HCT116 (cell line): ENCODE data around the gene KLHL18. TPM values are rescaled to one million over a fixed set of nuclear protein-coding genes. Genes with fewer than 3 reads are reported as not detected.

Experiments used
- ATAC-seq: fragments of 200-7000 bp; cut with Tn5 transposase; 2 replicates; pipeline ENCODE4 v1.9.1; 2020; ENCODE audit warnings: mild to moderate bottlenecking, moderate library complexity
- BruUV-seq: library from RNA; stranded (reverse); fragments of 400-500 nt; replicated peaks from 2 replicates; lab custom pipeline; 2021; lab: Mats Ljungman, UMichigan
- CTCF ChIA-PET: fragments of 300-600 bp; sonication (Branson Sonifier 250); formaldehyde crosslinking; loops from one replicate; lab custom pipeline; 2021; ENCODE audit warnings: antibody characterized with exemption; lab: Charles Lee
- POLR2A ChIA-PET: fragments of 300-600, 350-600 bp; sonication (Branson Sonifier 250); formaldehyde crosslinking; loops from one replicate; lab custom pipeline; 2021; ENCODE audit warnings: antibody characterized with exemption; lab: Charles Lee
- RAD21 ChIA-PET, 2 experiments: fragments of 300-600 bp; sonication (Branson Sonifier 250); formaldehyde crosslinking; loops; one replicate each; lab custom pipeline; 2023; ENCODE audit warnings: low total read pairs in 2 of 2; ENCODE audit not compliant: uncharacterized antibody in 2 of 2, unreplicated experiment in 2 of 2, low non-redundant PET in 1 of 2; lab: Charles Lee
- DNase-seq: peaks from one replicate; pipeline ENCODE4 v3.0.0-alpha.2; 2010; ENCODE audit warnings: low read depth, low spot score
- H2AFZ ChIP-seq: fragments of 200-600 bp; shearing (Covaris generic), sonication (generic); 2 replicates; pipeline ENCODE4 v1.6.1; 2017; ENCODE audit warnings: low read depth, mixed run types, mixed read lengths, antibody characterized with exemption, low read length; ENCODE audit not compliant: poor library complexity, severe bottlenecking
- H3K27ac ChIP-seq: 2 replicates; pipeline ENCODE4 v1.5.1; 2012; ENCODE audit warnings: low read depth, low read length
- H3K27me3 ChIP-seq: fragments of 200-600 bp; sonication (generic); 2 replicates; pipeline ENCODE4 v1.6.1; 2016; ENCODE audit warnings: mixed run types, low read length, mixed read lengths; ENCODE audit not compliant: insufficient read depth
- H3K36me3 ChIP-seq, 2 experiments: fragments of 200-500 bp in 1 of 2; fragments of 200-600 bp in 1 of 2; sonication (Bioruptor generic) in 1 of 2; sonication (generic) in 1 of 2; 2 replicates each; pipeline versions ENCODE4 v1.5.1 to v1.6.1; 2014 to 2016; ENCODE audit warnings: low read length in 2 of 2, inconsistent platforms in 1 of 2, mixed read lengths in 1 of 2, mixed run types in 1 of 2; ENCODE audit not compliant: insufficient read depth in 2 of 2, control insufficient read depth in 1 of 2
- H3K4me1 ChIP-seq, 2 experiments: fragments of 200-600 bp in 1 of 2; sonication (generic) in 1 of 2; 2 replicates each; pipeline versions ENCODE4 v1.5.1 to v1.6.1; 2012 to 2017; ENCODE audit warnings: low read length in 2 of 2, inconsistent platforms in 1 of 2, mild to moderate bottlenecking in 1 of 2, mixed read lengths in 1 of 2, mixed run types in 1 of 2, moderate library complexity in 1 of 2; ENCODE audit not compliant: insufficient read depth in 2 of 2, control insufficient read depth in 1 of 2
- H3K4me2 ChIP-seq: fragments of 200-600 bp; sonication (generic); 2 replicates; pipeline ENCODE4 v1.6.1; 2017; ENCODE audit warnings: mixed run types, low read length, mixed read lengths
- H3K4me3 ChIP-seq, 2 experiments: fragments of 200-600 bp in 1 of 2; sonication (generic) in 1 of 2; replicated peaks in 1 of 2; 2 replicates each; pipeline ENCODE4 v1.5.1; 2011 to 2016; ENCODE audit warnings: low read length in 2 of 2, control low read depth in 1 of 2, low read depth in 1 of 2, mild to moderate bottlenecking in 1 of 2, mixed read lengths in 1 of 2, mixed run types in 1 of 2
- H3K79me2 ChIP-seq: fragments of 200-600 bp; sonication (generic); 2 replicates; pipeline ENCODE4 v1.6.1; 2017; ENCODE audit warnings: mild to moderate bottlenecking, mixed run types, low read length, moderate library complexity, mixed read lengths; ENCODE audit not compliant: insufficient read depth
- H3K9ac ChIP-seq: fragments of 200-600 bp; sonication (generic); 2 replicates; pipeline ENCODE4 v1.6.1; 2016; ENCODE audit warnings: low read length, mixed read lengths
- H3K9me2 ChIP-seq: fragments of 200-600 bp; sonication (generic), shearing (Covaris generic); 2 replicates; pipeline ENCODE4 v1.6.1; 2017; ENCODE audit warnings: mixed run types, mild to moderate bottlenecking, moderate library complexity; ENCODE audit not compliant: insufficient read depth
- H3K9me3 ChIP-seq, 2 experiments: fragments of 200-500 bp in 1 of 2; fragments of 200-600 bp in 1 of 2; sonication (Bioruptor generic) in 1 of 2; sonication (generic) in 1 of 2; 2 replicates each; pipeline ENCODE4 v1.6.1; 2014 to 2017; ENCODE audit warnings: low read length in 2 of 2, mixed read lengths in 2 of 2, inconsistent platforms in 1 of 2, low read depth in 1 of 2, mild to moderate bottlenecking in 1 of 2, mixed run types in 1 of 2, moderate library complexity in 1 of 2; ENCODE audit not compliant: control insufficient read depth in 1 of 2, insufficient read depth in 1 of 2
- H4K20me1 ChIP-seq: fragments of 200-600 bp; sonication (generic), shearing (Covaris generic); 2 replicates; pipeline ENCODE4 v1.6.1; 2017; ENCODE audit warnings: mixed run types, mild to moderate bottlenecking, moderate library complexity; ENCODE audit not compliant: insufficient read depth
- ATF3 ChIP-seq: IDR thresholded peaks from 2 replicates; pipeline ENCODE4 v1.6.1; 2012
- CEBPB ChIP-seq: IDR thresholded peaks from 2 replicates; pipeline ENCODE4 v1.6.1; 2012; ENCODE audit warnings: low read depth
- CTCF ChIP-seq, 3 experiments: fragments of 200-600 bp in 1 of 3; sonication (generic) in 1 of 3; IDR thresholded peaks in 2 of 3; conservative IDR thresholded peaks in 1 of 3; 2 replicates each; pipeline ENCODE4 v1.5.1; 2012 to 2017; ENCODE audit warnings: low read depth in 2 of 3, low read length in 2 of 3, antibody characterized with exemption in 1 of 3, borderline replicate concordance in 1 of 3, control low read depth in 1 of 3, mild to moderate bottlenecking in 1 of 3, mixed read lengths in 1 of 3, mixed run types in 1 of 3, moderate library complexity in 1 of 3; ENCODE audit not compliant: insufficient read depth in 1 of 3
- EGR1 ChIP-seq: IDR thresholded peaks from 2 replicates; pipeline ENCODE4 v1.6.1; 2012; ENCODE audit warnings: low read depth
- ELF1 ChIP-seq: IDR thresholded peaks from 2 replicates; pipeline ENCODE4 v1.6.1; 2012; ENCODE audit warnings: low read depth, borderline replicate concordance
- EZH2 ChIP-seq: fragments of 200-600 bp; sonication (generic); IDR thresholded peaks from 2 replicates; pipeline ENCODE4 v1.6.1; 2017; ENCODE audit warnings: antibody characterized with exemption, mixed run types
- EZH2phosphoT487 ChIP-seq: fragments of 200-600 bp; IDR thresholded peaks from 2 replicates; pipeline ENCODE4 v1.6.1; 2018; ENCODE audit warnings: antibody characterized with exemption, borderline replicate concordance
- FOSL1 ChIP-seq: IDR thresholded peaks from 2 replicates; pipeline ENCODE4 v1.6.1; 2012; ENCODE audit warnings: low read depth
- JUND ChIP-seq: IDR thresholded peaks from 2 replicates; pipeline ENCODE4 v1.6.1; 2012
- MAX ChIP-seq: IDR thresholded peaks from 2 replicates; pipeline ENCODE4 v1.6.1; 2012
- POLR2A ChIP-seq: IDR thresholded peaks from 2 replicates; pipeline ENCODE4 v1.7.0; 2011; ENCODE audit warnings: borderline replicate concordance; ENCODE audit not compliant: insufficient read depth, insufficient read length; ENCODE audit errors: extremely low read depth
- RAD21 ChIP-seq: IDR thresholded peaks from 2 replicates; pipeline ENCODE4 v1.6.1; 2012; ENCODE audit warnings: low read depth, mild to moderate bottlenecking
- SP1 ChIP-seq: IDR thresholded peaks from 2 replicates; pipeline ENCODE4 v1.6.1; 2012; ENCODE audit warnings: low read depth
- SRF ChIP-seq: IDR thresholded peaks from 2 replicates; pipeline ENCODE4 v1.6.1; 2012; ENCODE audit warnings: low read depth
- TCF7L2 ChIP-seq: IDR thresholded peaks from 2 replicates; pipeline ENCODE4 v1.7.0; 2011; ENCODE audit warnings: borderline replicate concordance, inconsistent platforms; ENCODE audit not compliant: insufficient read depth, insufficient read length; ENCODE audit errors: extremely low read depth
- ZFX ChIP-seq: fragments of 450-650 bp; IDR thresholded peaks from 2 replicates; pipeline ENCODE4 v1.6.1; 2017
- ZNF274 ChIP-seq: fragments of 200-500 bp; sonication (Bioruptor generic); IDR thresholded peaks from 2 replicates; pipeline ENCODE4 v1.6.1; 2014; ENCODE audit warnings: mild to moderate bottlenecking, low read depth, low read length, inconsistent platforms
- intact Hi-C: fragments of 100-400 bp; cut with micrococcal nuclease; formaldehyde crosslinking; loops from 2 replicates; pipeline ENCODE4 v1.10.0; 2022
- total RNA-seq: library from RNA; stranded (reverse); gene quantifications from one replicate; pipeline ENCODE4 v1.2.1, GENCODE V29; 2021; ENCODE audit not compliant: unreplicated experiment

KLHL18 gene
- total RNA-seq, 1 experiment from 2014 or later: 32.3 TPM

GRCh38 chr3:47295976-47296375 is 13.2 kb downstream of the KLHL18 start:
- no peak overlapping the region for H3K4me2 ChIP-seq
- H3K79me2 ChIP-seq: peaks cover 81% of the 10 kb centered on the region
- no peak overlapping the region for H3K27ac ChIP-seq
- no peaks in the 10 kb centered on the region for H4K20me1 ChIP-seq
- H3K27me3 ChIP-seq: no peaks in the 10 kb centered on the region
- H2AFZ ChIP-seq: no peak overlapping the region
- DNase-seq (no peak), ATAC-seq (no peak)
- no TSS peak for BruUV-seq
- no peaks in the 10 kb centered on the region for H3K9me2 ChIP-seq
- no peaks in the 10 kb centered on the region for H3K36me3 ChIP-seq
- POLR2A ChIA-PET: no interaction called here
- H3K9me3 ChIP-seq: no peaks in the 10 kb centered on the region
- CTCF ChIA-PET: no interaction called here
- H3K4me1 ChIP-seq: no peaks in the 10 kb centered on the region
- H3K9ac ChIP-seq: no peak overlapping the region
- no peak overlapping the region for H3K4me3 ChIP-seq
- intact Hi-C loops: no loop called here
- TF ChIP-seq ZFX: no peak
- TF ChIP-seq EZH2phosphoT487: no peak
- no peak for TF ChIP-seq POLR2A
- TF ChIP-seq RAD21: no peak
- TF ChIP-seq EZH2: no peak
- no peak for TF ChIP-seq FOSL1
- no peak for TF ChIP-seq MAX
- TF ChIP-seq SRF: no peak
- TF ChIP-seq ATF3: no peak
- TF ChIP-seq CTCF (IDR thresholded peaks at IDR 0.05 in 2 of 3, conservative IDR thresholded peaks at IDR 0.05 in 1 of 3; ENCODE audit: borderline replicate concordance in 1 of 3, insufficient read depth in 1 of 3, low read depth in 2 of 3, low read length in 2 of 3): no peak
- no peak for TF ChIP-seq JUND
- TF ChIP-seq CEBPB: no peak
- no peak for TF ChIP-seq EGR1
- TF ChIP-seq SP1: no peak
- no peak for TF ChIP-seq ELF1
- TF ChIP-seq TCF7L2: no peak
- TF ChIP-seq ZNF274: no peak
- RAD21 ChIA-PET: no interaction called here
